KMS-11 (cell line): ENCODE measurements around the gene ZNF219.

ENCODE experiments used
- H2AFZ ChIP-seq: fragments of 200-600 bp; sonication (generic); 2 replicates; pipeline ENCODE4 v1.6.1; 2016; ENCODE audit warnings: antibody characterized with exemption, mixed run types, low read depth
- H3K27ac ChIP-seq: fragments of 200-600 bp; sonication (generic); 2 replicates; pipeline ENCODE4 v1.6.1; 2016; ENCODE audit warnings: mild to moderate bottlenecking, mixed run types
- H3K27me3 ChIP-seq: fragments of 200-600 bp; sonication (generic); 2 replicates; pipeline ENCODE4 v1.6.1; 2017; ENCODE audit warnings: mild to moderate bottlenecking, low read depth, mixed run types, moderate library complexity; ENCODE audit not compliant: insufficient read depth
- H3K36me3 ChIP-seq: fragments of 200-600 bp; sonication (generic); 2 replicates; pipeline ENCODE4 v1.6.1; 2017; ENCODE audit warnings: mild to moderate bottlenecking, mixed run types; ENCODE audit not compliant: insufficient read depth
- H3K4me1 ChIP-seq: fragments of 200-600 bp; sonication (generic); 2 replicates; pipeline ENCODE4 v1.6.1; 2016; ENCODE audit warnings: mild to moderate bottlenecking, low read depth, mixed run types; ENCODE audit not compliant: poor library complexity, severe bottlenecking
- H3K4me2 ChIP-seq: fragments of 200-600 bp; sonication (generic); 2 replicates; pipeline ENCODE4 v1.7.0; 2016; ENCODE audit warnings: mild to moderate bottlenecking, mixed run types
- H3K4me3 ChIP-seq: fragments of 200-600 bp; sonication (generic); IDR thresholded peaks from 2 replicates; pipeline ENCODE4 v1.6.1; 2017; ENCODE audit warnings: low read depth, low read length, mixed read lengths; ENCODE audit not compliant: insufficient read depth
- H3K79me2 ChIP-seq: fragments of 200-600 bp; sonication (generic); 2 replicates; pipeline ENCODE4 v1.6.1; 2016; ENCODE audit warnings: low read depth, mixed run types; ENCODE audit not compliant: insufficient read depth
- H3K9ac ChIP-seq: fragments of 200-600 bp; sonication (generic); 2 replicates; pipeline ENCODE4 v1.6.1; 2016; ENCODE audit warnings: mild to moderate bottlenecking, mixed run types
- H4K20me1 ChIP-seq: fragments of 200-600 bp; sonication (generic); 2 replicates; pipeline ENCODE4 v1.6.1; 2016; ENCODE audit warnings: mild to moderate bottlenecking, mixed run types; ENCODE audit not compliant: insufficient read depth
- TF ChIP-seq, protein P1 (sequence below): fragments of 200-600 bp; sonication (generic); conservative IDR thresholded peaks from 2 replicates; pipeline ENCODE4 v1.6.1; 2017; ENCODE audit warnings: low read depth, mild to moderate bottlenecking, antibody characterized with exemption, low read length, moderate library complexity, mixed read lengths

ZNF219 gene

DNA sequence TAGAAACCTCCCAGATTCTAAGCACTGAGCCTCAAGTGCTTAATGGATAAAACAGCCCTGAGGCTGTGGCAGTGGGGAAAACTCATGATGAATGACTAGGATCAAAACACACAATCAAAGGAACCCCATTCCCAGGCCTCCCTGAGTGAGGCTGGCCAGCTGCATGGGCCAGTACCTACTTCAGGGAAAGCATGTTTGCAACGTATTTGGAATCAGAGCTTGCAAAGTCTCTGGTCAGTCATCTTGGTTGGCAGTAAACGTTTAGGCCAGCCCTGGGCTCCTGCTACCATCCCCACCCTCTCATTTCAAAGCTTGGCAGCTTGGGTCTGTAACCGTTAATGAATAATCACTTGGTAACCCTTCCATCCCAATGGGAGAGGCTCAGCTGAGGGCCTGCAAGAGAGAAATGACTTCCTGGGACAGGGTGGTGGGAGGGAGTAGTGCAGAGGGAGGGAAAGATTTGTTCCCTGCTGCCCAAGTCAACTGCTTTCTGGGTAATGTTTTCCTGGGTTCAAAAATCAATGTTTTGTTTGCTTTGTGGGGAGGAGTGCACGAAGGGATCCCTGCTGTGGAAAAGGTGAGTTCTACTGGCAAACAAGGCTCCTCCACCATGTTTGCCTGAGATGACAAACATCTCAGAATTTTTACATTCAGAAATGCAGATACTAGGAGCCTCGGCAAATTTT lies 42.9 kb downstream of the ZNF219 start:
- no peak overlapping the region for H3K4me3 ChIP-seq
- TF ChIP-seq, protein P1, sequence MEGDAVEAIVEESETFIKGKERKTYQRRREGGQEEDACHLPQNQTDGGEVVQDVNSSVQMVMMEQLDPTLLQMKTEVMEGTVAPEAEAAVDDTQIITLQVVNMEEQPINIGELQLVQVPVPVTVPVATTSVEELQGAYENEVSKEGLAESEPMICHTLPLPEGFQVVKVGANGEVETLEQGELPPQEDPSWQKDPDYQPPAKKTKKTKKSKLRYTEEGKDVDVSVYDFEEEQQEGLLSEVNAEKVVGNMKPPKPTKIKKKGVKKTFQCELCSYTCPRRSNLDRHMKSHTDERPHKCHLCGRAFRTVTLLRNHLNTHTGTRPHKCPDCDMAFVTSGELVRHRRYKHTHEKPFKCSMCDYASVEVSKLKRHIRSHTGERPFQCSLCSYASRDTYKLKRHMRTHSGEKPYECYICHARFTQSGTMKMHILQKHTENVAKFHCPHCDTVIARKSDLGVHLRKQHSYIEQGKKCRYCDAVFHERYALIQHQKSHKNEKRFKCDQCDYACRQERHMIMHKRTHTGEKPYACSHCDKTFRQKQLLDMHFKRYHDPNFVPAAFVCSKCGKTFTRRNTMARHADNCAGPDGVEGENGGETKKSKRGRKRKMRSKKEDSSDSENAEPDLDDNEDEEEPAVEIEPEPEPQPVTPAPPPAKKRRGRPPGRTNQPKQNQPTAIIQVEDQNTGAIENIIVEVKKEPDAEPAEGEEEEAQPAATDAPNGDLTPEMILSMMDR, result no peak
- no peak overlapping the region for H3K27ac ChIP-seq
- no peaks in the 10 kb centered on the region for H3K79me2 ChIP-seq
- H4K20me1 ChIP-seq, result no peaks in the 10 kb centered on the region
- no peaks in the 10 kb centered on the region for H3K36me3 ChIP-seq
- no peaks in the 10 kb centered on the region for H3K27me3 ChIP-seq
- H3K4me2 ChIP-seq, result no peak overlapping the region
- H3K9ac ChIP-seq, result no peak overlapping the region
- no peaks in the 10 kb centered on the region for H3K4me1 ChIP-seq
- H2AFZ ChIP-seq, result no peak overlapping the region

DNA sequence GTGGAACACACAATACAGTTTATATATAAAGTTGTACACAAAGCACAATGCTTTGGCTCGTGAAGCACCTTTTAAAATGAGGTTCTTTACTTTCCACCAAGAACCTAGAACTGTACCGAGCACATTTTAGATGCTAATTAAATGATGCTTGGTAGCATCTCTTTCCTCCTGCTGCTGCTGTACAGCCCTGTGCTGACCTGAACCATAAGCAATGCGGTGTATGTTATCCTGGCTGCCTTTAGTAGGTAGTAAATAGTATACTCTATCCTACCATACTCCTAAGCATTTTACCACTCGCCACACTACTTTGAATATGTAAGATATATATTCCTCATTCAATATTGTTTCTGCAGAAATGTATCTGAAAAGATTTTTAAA lies 43.7 kb downstream of the ZNF219 start:
- no peak overlapping the region for H3K9ac ChIP-seq
- TF ChIP-seq, protein P1, result no peak
- H4K20me1 ChIP-seq, result no peaks in the 10 kb centered on the region
- no peaks in the 10 kb centered on the region for H3K79me2 ChIP-seq
- no peak overlapping the region for H3K4me2 ChIP-seq
- H3K27me3 ChIP-seq, result no peaks in the 10 kb centered on the region
- H3K4me1 ChIP-seq, result no peaks in the 10 kb centered on the region
- no peak overlapping the region for H3K4me3 ChIP-seq
- H3K27ac ChIP-seq, result no peak overlapping the region
- no peaks in the 10 kb centered on the region for H3K36me3 ChIP-seq
- H2AFZ ChIP-seq, result no peak overlapping the region

DNA sequence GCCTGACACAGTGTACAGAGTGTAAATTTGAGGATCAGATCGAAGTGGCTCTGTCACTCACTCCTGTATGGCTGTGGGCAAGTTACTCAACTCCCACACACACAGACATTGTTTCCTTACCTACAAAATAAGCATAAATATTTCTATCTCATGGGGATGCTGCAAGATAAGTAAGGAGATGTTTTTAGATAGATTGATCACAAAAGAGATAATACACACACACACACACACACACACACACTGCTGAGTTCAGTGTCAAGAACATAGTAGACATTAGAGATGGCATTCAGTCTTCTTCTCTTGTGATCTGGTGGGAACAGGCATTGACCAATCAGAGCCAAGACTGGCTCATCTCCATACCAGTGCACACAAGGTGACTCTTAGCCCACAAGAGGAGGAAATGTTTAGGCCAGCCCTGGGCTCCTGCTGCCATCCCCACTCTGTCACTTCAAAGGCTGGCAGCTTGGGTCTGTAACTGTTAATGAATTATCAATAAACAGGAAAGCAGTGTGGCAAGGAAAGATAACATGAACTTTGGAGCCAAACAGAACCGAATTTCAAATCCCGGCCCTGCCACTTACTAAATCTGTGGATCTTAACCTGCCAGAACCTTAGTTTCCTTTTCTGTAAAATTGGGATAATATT lies 44.2 kb downstream of the ZNF219 start:
- Histone ChIP-seq H3K36me3 (no peaks in the 10 kb centered on the region), H3K9ac (no peak overlapping the region), H2AFZ (no peak overlapping the region), H3K4me2 (no peak overlapping the region), H3K4me1 (no peaks in the 10 kb centered on the region), H3K79me2 (no peaks in the 10 kb centered on the region), H3K27me3 (no peaks in the 10 kb centered on the region), H3K4me3 (no peak overlapping the region), H4K20me1 (no peaks in the 10 kb centered on the region), H3K27ac (no peak overlapping the region)
- TF ChIP-seq, protein P1, result no peak

DNA sequence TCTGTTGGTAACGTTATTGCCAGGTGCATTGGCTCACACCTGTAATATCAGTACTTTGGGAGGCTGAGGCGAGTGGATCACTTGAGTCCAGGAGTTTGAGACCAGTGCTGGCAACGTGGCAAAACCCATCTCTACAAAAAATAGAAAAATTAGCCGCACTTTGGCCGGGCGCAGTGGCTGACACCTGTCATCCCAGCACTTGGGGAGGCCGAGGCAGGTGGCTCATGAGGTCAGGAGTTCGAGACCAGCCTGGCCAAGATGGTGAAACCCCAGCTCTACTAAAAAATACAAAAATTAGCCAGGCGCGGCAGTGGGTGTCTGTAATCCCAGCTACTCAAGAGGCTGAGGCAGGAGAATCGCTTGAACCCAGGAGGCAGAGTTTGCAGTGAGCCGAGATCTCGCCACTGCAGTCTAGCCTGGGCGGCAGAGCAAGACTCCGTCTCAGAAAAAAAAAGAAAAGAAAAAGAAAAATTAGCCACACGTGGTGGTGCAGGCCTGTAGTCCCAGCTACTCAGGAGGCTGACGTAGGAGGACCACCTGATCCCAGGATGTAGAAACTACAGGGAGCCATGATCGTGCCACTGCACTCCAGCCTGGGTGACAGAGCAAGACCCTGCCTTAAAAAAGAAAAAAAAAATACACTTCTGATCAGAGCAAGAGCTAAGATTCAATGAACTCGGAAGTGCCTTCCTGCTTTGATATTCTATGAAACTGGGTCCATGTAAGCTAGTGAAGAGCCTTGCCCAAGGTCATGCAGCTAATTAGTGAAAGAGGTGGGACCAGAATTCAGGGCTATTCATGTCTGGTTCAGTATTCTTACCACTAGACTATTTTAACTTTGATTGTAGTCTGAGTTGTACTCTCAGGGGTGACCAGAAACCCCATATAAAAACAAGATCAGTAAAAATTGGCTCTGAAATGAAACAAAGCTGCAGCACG lies 45.0 kb downstream of the ZNF219 start:
- H3K79me2 ChIP-seq, result no peaks in the 10 kb centered on the region
- H2AFZ ChIP-seq, result no peak overlapping the region
- H3K27ac ChIP-seq, result no peak overlapping the region
- no peaks in the 10 kb centered on the region for H3K4me1 ChIP-seq
- no peaks in the 10 kb centered on the region for H3K36me3 ChIP-seq
- H3K9ac ChIP-seq, result no peak overlapping the region
- H3K4me3 ChIP-seq, result no peak overlapping the region
- TF ChIP-seq, protein P1, result no peak
- no peaks in the 10 kb centered on the region for H3K27me3 ChIP-seq
- no peak overlapping the region for H3K4me2 ChIP-seq
- H4K20me1 ChIP-seq, result no peaks in the 10 kb centered on the region
